Measurements from ENCODE around the gene PNRC1. TPM values are rescaled to one million over a fixed set of nuclear protein-coding genes. Genes with fewer than 3 reads are reported as not detected.
"Not testable (repeated sequence)": the region's sequence is repeated elsewhere in the genome, so short reads cannot be mapped to it uniquely, and the experiment has no call there.

Gene PNRC1
- total RNA-seq, result 232 TPM
- 72.0 TPM for polyA plus RNA-seq (ENCODE audit: insufficient read depth, low read depth, low replicate concordance)
- long read RNA-seq, donor 1, transcript PNRC1-201 (2 exons, 2,065 nt), result major isoform, 57 of 57 reads
- long read RNA-seq, donor 1, partial matches to known transcripts, result 0 of 57 reads
- long read RNA-seq, donor 1, other reads (novel, unspliced or antisense), result 0 of 57 reads
- long read RNA-seq, donor 2, transcript PNRC1-201 (2 exons, 2,065 nt), result major isoform, 43 of 43 reads
- long read RNA-seq, donor 2, partial matches to known transcripts, result 0 of 43 reads
- long read RNA-seq, donor 2, other reads (novel, unspliced or antisense), result 0 of 43 reads
- long read RNA-seq, donor 3, transcript PNRC1-201 (2 exons, 2,065 nt), result major isoform, 82 of 102 reads
- long read RNA-seq, donor 3, partial matches to known transcripts, result 15 of 102 reads
- long read RNA-seq, donor 3, other reads (novel, unspliced or antisense), result 0 of 102 reads
- long read RNA-seq, donor 4, transcript PNRC1-201 (2 exons, 2,065 nt), result major isoform, 45 of 47 reads
- long read RNA-seq, donor 4, partial matches to known transcripts, result 0 of 47 reads
- long read RNA-seq, donor 4, other reads (novel, unspliced or antisense), result 0 of 47 reads
- long read RNA-seq, donor 5, transcript PNRC1-201 (2 exons, 2,065 nt), result major isoform, 5 of 10 reads
- long read RNA-seq, donor 5, partial matches to known transcripts, result 5 of 10 reads
- long read RNA-seq, donor 5, other reads (novel, unspliced or antisense), result 0 of 10 reads
- long read RNA-seq, donor 6, transcript PNRC1-201 (2 exons, 2,065 nt), result major isoform, 20 of 54 reads
- long read RNA-seq, donor 6, partial matches to known transcripts, result 30 of 54 reads
- long read RNA-seq, donor 6, other reads (novel, unspliced or antisense), result 0 of 54 reads
- long read RNA-seq, donor 7, transcript PNRC1-201 (2 exons, 2,065 nt), result major isoform, 149 of 166 reads
- long read RNA-seq, donor 7, partial matches to known transcripts, result 0 of 166 reads
- long read RNA-seq, donor 7, other reads (novel, unspliced or antisense), result 17 of 166 reads
- long read RNA-seq, donor 8, transcript PNRC1-201 (2 exons, 2,065 nt), result major isoform, 45 of 101 reads
- long read RNA-seq, donor 8, partial matches to known transcripts, result 56 of 101 reads
- long read RNA-seq, donor 8, other reads (novel, unspliced or antisense), result 0 of 101 reads
- long read RNA-seq, donor 9, transcript PNRC1-201 (2 exons, 2,065 nt), result major isoform, 27 of 56 reads
- long read RNA-seq, donor 9, partial matches to known transcripts, result 28 of 56 reads
- long read RNA-seq, donor 9, other reads (novel, unspliced or antisense), result 0 of 56 reads
- long read RNA-seq, donor 10, transcript PNRC1-201 (2 exons, 2,065 nt), result major isoform, 53 of 53 reads
- long read RNA-seq, donor 10, partial matches to known transcripts, result 0 of 53 reads
- long read RNA-seq, donor 10, other reads (novel, unspliced or antisense), result 0 of 53 reads

DNA sequence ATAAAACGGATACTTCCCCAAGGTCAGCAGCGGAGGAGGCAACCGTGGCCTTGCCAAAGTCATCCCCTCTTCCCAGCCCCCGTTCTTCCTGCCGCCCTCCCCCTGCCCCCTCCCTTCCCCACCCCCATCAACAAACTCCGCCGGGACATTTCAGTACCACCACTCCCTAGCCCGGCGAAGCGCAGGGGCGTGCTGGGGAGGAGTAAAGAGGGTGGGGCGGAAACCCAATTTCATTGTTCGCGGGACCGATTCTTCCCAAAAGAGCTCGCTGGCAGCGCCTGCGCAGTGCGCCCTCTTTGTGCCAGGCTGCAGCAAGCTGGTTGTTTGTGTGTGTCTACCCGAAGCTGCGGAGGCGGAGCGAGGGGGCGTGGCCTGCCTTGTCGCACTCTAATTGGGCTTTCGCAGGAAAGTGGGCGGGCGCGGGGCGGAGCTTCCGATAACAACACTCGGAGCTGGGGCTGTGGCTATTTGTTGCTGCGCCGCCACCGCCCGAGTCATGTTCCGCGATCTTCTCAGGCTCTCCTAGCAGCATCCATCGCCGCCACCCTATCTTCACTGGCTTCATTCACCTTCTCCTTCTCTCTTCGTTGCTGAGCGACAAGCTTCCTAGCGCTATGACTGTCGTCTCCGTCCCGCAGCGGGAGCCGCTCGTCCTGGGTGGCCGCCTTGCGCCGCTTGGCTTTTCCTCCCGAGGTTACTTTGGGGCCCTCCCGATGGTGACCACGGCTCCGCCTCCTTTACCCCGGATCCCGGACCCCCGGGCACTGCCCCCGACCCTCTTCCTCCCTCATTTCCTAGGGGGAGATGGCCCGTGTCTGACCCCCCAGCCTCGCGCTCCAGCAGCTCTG lies at the start of gene PNRC1:
PNRC1 (plus strand) TSS at position 471 of the 848 bp plus-strand sequence; CDS start at position 615, 144 bp downstream.
- Histone ChIP-seq H3K9ac (ENCODE audit: low read length in 3 of 3) (peak within 1 kb of the TSS; percentile 96 to 100 (median 98)), H3K9me3 (ENCODE audit: control insufficient read depth in 2 of 3, insufficient read depth in 1 of 3, low read length in 3 of 3) (no peaks in the 10 kb centered on the region), H3K4me3 (ENCODE audit: low read length in 3 of 3) (peak within 1 kb of the TSS; percentile 82 to 98 (median 98)), H3K27ac (ENCODE audit: low read depth in 2 of 2, low read length in 2 of 2) (peak within 1 kb of the TSS; percentile 100), H3K4me1 (ENCODE audit: control insufficient read depth in 2 of 3, insufficient read depth in 2 of 3, low read depth in 1 of 3, low read length in 3 of 3) (peaks cover 0 to 10% (median 5%) of the 10 kb centered on the region in 3 donors), H3K27me3 (ENCODE audit: control insufficient read depth, insufficient read depth, low read length) (no peaks in the 10 kb centered on the region), H3K36me3 (ENCODE audit: control insufficient read depth in 2 of 3, insufficient read depth in 3 of 3, low read length in 3 of 3) (peaks cover 6 to 21% (median 19%) of the 10 kb centered on the region in 3 donors)
- DNase-seq, result peak; percentile 100
- FAIRE-seq, result no peak
- intact Hi-C loops (cut with DNase I), result no loop called here
- TF ChIP-seq, protein P1, sequence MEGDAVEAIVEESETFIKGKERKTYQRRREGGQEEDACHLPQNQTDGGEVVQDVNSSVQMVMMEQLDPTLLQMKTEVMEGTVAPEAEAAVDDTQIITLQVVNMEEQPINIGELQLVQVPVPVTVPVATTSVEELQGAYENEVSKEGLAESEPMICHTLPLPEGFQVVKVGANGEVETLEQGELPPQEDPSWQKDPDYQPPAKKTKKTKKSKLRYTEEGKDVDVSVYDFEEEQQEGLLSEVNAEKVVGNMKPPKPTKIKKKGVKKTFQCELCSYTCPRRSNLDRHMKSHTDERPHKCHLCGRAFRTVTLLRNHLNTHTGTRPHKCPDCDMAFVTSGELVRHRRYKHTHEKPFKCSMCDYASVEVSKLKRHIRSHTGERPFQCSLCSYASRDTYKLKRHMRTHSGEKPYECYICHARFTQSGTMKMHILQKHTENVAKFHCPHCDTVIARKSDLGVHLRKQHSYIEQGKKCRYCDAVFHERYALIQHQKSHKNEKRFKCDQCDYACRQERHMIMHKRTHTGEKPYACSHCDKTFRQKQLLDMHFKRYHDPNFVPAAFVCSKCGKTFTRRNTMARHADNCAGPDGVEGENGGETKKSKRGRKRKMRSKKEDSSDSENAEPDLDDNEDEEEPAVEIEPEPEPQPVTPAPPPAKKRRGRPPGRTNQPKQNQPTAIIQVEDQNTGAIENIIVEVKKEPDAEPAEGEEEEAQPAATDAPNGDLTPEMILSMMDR (IDR thresholded peaks at IDR 0.05; ENCODE audit: borderline replicate concordance, extremely low read depth, insufficient read depth), result no peak

DNA sequence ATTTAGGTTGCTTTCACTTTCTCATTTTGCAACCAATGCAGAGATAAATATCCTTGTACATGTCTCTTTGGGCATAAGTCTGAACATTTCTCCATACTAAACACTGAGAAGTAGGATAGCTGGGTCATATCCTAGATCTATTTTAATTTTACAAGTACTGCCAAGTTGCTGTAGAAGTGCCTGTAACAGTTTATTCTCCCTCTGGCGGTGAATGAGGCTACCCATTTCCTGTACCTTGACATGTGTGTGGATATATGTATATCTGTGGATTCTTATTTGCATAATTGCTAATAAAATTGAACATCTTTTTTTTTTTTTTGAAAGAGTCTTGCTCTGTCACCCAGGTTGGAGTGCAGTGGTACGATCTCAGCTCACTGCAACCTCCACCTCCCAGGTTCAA lies 48.0 kb upstream of the PNRC1 start:
- TF ChIP-seq, protein P1 (IDR thresholded peaks at IDR 0.05; ENCODE audit: borderline replicate concordance, extremely low read depth, insufficient read depth), result no peak
- H3K36me3 ChIP-seq (ENCODE audit: control insufficient read depth in 2 of 3, insufficient read depth in 3 of 3, low read length in 3 of 3), result no peaks in the 10 kb centered on the region
- FAIRE-seq, result no peak
- H3K27me3 ChIP-seq (ENCODE audit: control insufficient read depth, insufficient read depth, low read length), result no peaks in the 10 kb centered on the region
- H3K9ac ChIP-seq (ENCODE audit: low read length in 3 of 3), result no peak overlapping the region
- no peak for DNase-seq
- no peak overlapping the region for H3K27ac ChIP-seq (ENCODE audit: low read depth in 2 of 2, low read length in 2 of 2)
- no peaks in the 10 kb centered on the region for H3K9me3 ChIP-seq (ENCODE audit: control insufficient read depth in 2 of 3, insufficient read depth in 1 of 3, low read length in 3 of 3)
- intact Hi-C loops (cut with DNase I), result no loop called here
- H3K4me1 ChIP-seq (ENCODE audit: control insufficient read depth in 2 of 3, insufficient read depth in 2 of 3, low read depth in 1 of 3, low read length in 3 of 3), result peaks cover 8 to 10% (median 10%) of the 10 kb centered on the region in 3 donors
- no peak overlapping the region for H3K4me3 ChIP-seq (ENCODE audit: low read length in 3 of 3)

GRCh38 chr6:89033461-89033860 lies 47.1 kb upstream of the PNRC1 start:
- H3K27me3 ChIP-seq (ENCODE audit: control insufficient read depth, insufficient read depth, low read length), result no peaks in the 10 kb centered on the region
- H3K4me1 ChIP-seq (ENCODE audit: control insufficient read depth in 2 of 3, insufficient read depth in 2 of 3, low read depth in 1 of 3, low read length in 3 of 3), result peaks cover 8 to 10% (median 10%) of the 10 kb centered on the region in 3 donors
- no peaks in the 10 kb centered on the region for H3K36me3 ChIP-seq (ENCODE audit: control insufficient read depth in 2 of 3, insufficient read depth in 3 of 3, low read length in 3 of 3)
- no peak for DNase-seq
- TF ChIP-seq, protein P1 (IDR thresholded peaks at IDR 0.05; ENCODE audit: borderline replicate concordance, extremely low read depth, insufficient read depth), result no peak
- H3K27ac ChIP-seq (ENCODE audit: low read depth in 2 of 2, low read length in 2 of 2), result no peak overlapping the region
- no peak overlapping the region for H3K4me3 ChIP-seq (ENCODE audit: low read length in 3 of 3)
- intact Hi-C loops (cut with DNase I), result no loop called here
- H3K9ac ChIP-seq (ENCODE audit: low read length in 3 of 3), result no peak overlapping the region
- FAIRE-seq, result peak; percentile 55
- peaks cover 0 to 3% (median 0%) of the 10 kb centered on the region in 3 donors for H3K9me3 ChIP-seq (ENCODE audit: control insufficient read depth in 2 of 3, insufficient read depth in 1 of 3, low read length in 3 of 3)

- H3K27ac ChIP-seq (ENCODE audit: low read depth in 2 of 2, low read length in 2 of 2); DNase-seq; H3K36me3 ChIP-seq (ENCODE audit: control insufficient read depth in 2 of 3, insufficient read depth in 3 of 3, low read length in 3 of 3); intact Hi-C loops (cut with DNase I); H3K9ac ChIP-seq (ENCODE audit: low read length in 3 of 3); H3K27me3 ChIP-seq (ENCODE audit: control insufficient read depth, insufficient read depth, low read length); H3K4me3 ChIP-seq (ENCODE audit: low read length in 3 of 3); H3K9me3 ChIP-seq (ENCODE audit: control insufficient read depth in 2 of 3, insufficient read depth in 1 of 3, low read length in 3 of 3); FAIRE-seq: not testable (repeated sequence)
- H3K4me1 ChIP-seq (ENCODE audit: control insufficient read depth in 2 of 3, insufficient read depth in 2 of 3, low read depth in 1 of 3, low read length in 3 of 3), result peaks cover 8 to 10% (median 10%) of the 10 kb centered on the region in 3 donors
Observed at GRCh38 chr6:89034116-89034515, 46.4 kb upstream of the PNRC1 start.
